HG03103 (cell line): ENCODE data around the gene ZNF384.

ENCODE experiments used
- ATAC-seq: cut with Tn5 transposase; IDR thresholded peaks from one replicate; pipeline ENCODE4 v1.9.1; 2021; ENCODE audit warnings: low read depth; ENCODE audit not compliant: unreplicated experiment

Gene ZNF384

GRCh38 chr12:6630736-6631135 lies 58.4 kb downstream of the ZNF384 start:
- no peak for ATAC-seq

- ATAC-seq = no peak
Measured at GRCh38 chr12:6627616-6628015, 61.6 kb downstream of the ZNF384 start.

GRCh38 chr12:6626654-6627283 lies 62.4 kb downstream of the ZNF384 start:
- ATAC-seq = no peak

- no peak for ATAC-seq
Measured at GRCh38 chr12:6620885-6621274, 68.3 kb downstream of the ZNF384 start.

- ATAC-seq = no peak
Measured at GRCh38 chr12:6620137-6620884, 68.9 kb downstream of the ZNF384 start.

- no peak for ATAC-seq
Measured at GRCh38 chr12:6618483-6619225, 70.5 kb downstream of the ZNF384 start.
